Small intestine (tissue), 7 donors: Measurements from ENCODE around the gene USP28. TPM values are rescaled to one million over a fixed set of nuclear protein-coding genes. Genes with fewer than 3 reads are reported as not detected.
A peak's percentile ranks its signal among the peaks of the same experiment; 100 is the strongest.

Source experiments
- DNase-seq, 2 donors: peaks; one replicate each; pipeline versions ENCODE4 v3.0.0 to v3.0.0-alpha.2; 2013
- FAIRE-seq: peaks from 2 replicates; lab custom pipeline; 2012; peaks lifted over from hg19 to GRCh38; lab: Jason Lieb, UNC
- H3K27ac ChIP-seq, 3 donors: one replicate each; pipeline ENCODE4 v1.5.1; 2013; ENCODE audit warnings: low read length in 2 of 3, mild to moderate bottlenecking in 2 of 3, control low read depth in 1 of 3, inconsistent platforms in 1 of 3, low read depth in 1 of 3, moderate library complexity in 1 of 3
- H3K27me3 ChIP-seq, 3 donors: one replicate each; pipeline ENCODE4 v1.6.1; 2013; ENCODE audit warnings: low read length in 3 of 3, inconsistent platforms in 1 of 3; ENCODE audit not compliant: control insufficient read depth in 3 of 3, insufficient read depth in 3 of 3
- H3K36me3 ChIP-seq, 3 donors: one replicate each; pipeline ENCODE4 v1.6.1; 2013; ENCODE audit warnings: low read length in 3 of 3, inconsistent platforms in 1 of 3, low read depth in 1 of 3, mild to moderate bottlenecking in 1 of 3, moderate library complexity in 1 of 3; ENCODE audit not compliant: control insufficient read depth in 3 of 3, insufficient read depth in 2 of 3
- H3K4me1 ChIP-seq, 3 donors: one replicate each; pipeline ENCODE4 v1.6.1; 2013; ENCODE audit warnings: low read length in 2 of 3, inconsistent platforms in 1 of 3, low read depth in 1 of 3, mild to moderate bottlenecking in 1 of 3, moderate library complexity in 1 of 3; ENCODE audit not compliant: control insufficient read depth in 3 of 3, insufficient read depth in 2 of 3
- H3K4me3 ChIP-seq, 3 donors: one replicate each; pipeline ENCODE4 v1.5.1; 2013; ENCODE audit warnings: low read length in 3 of 3, control low read depth in 1 of 3, inconsistent platforms in 1 of 3, low read depth in 1 of 3, mild to moderate bottlenecking in 1 of 3, moderate library complexity in 1 of 3
- H3K9me3 ChIP-seq, 2 donors: one replicate each; pipeline ENCODE4 v1.6.1; 2013; ENCODE audit warnings: low read depth in 1 of 2, low read length in 1 of 2; ENCODE audit not compliant: control insufficient read depth in 2 of 2, insufficient read depth in 1 of 2
- WGBS, 3 donors: extraction: QIAGEN DNeasy Blood & Tissue Kit; methylation state at CpG; one replicate each; pipeline ENCODE4 v1.1.7; 2013; 5-methylcytosine and 5-hydroxymethylcytosine counted together
- polyA plus RNA-seq, 4 donors: library from polyadenylated mRNA; stranded (reverse) in 3 of 4; unstranded in 1 of 4; fragments of 200-250 nt in 3 of 4; fragments of 120-200 nt in 1 of 4; gene quantifications; one replicate each; pipeline versions ENCODE4 v1.2.1 to v1.2.3, GENCODE V29; 2013
- donor health status: healthy with polysubstance abuse.
- donor health status: control.
- donor health status: control.
- donor health status: Bipolar disorder and iron deficiency.
- donor health status: healthy.

USP28 gene
- polyA plus RNA-seq, 4 donors = 5.1 to 28.9 (median 8.3) TPM

DNA sequence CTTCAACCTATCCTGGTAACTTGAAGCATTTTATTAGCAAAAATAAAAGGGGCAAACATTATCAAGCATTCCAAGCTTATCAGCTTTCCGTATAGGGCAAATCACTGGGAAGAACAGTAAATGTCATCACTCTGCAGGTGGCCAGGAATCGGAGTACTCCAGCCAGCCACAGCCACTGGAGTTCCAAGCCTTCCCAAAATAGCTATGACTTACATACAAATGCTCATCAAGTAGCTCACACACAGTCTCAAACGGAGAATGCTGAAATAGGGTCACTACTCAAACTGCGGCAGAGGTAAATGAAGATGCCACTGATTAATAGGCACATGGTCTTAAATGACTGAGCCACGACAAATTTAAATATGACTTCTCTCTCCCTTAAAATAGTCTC, 2.1 kb downstream of the USP28 start:
- no peak for FAIRE-seq
- H3K27me3 ChIP-seq = no peaks in the 10 kb centered on the region
- no peak overlapping the region for H3K27ac ChIP-seq
- peak in 1 of 2 donors; percentile 10 for DNase-seq
- H3K9me3 ChIP-seq = no peaks in the 10 kb centered on the region
- 41 to 51% (median 50%) methylated on average over 5 of the region's 5 CpGs for WGBS, 3 donors
- peaks cover 0 to 6% (median 0%) of the 10 kb centered on the region in 3 donors for H3K36me3 ChIP-seq
- H3K4me3 ChIP-seq = no peak overlapping the region
- peaks cover 0 to 10% (median 0%) of the 10 kb centered on the region in 3 donors for H3K4me1 ChIP-seq

DNA sequence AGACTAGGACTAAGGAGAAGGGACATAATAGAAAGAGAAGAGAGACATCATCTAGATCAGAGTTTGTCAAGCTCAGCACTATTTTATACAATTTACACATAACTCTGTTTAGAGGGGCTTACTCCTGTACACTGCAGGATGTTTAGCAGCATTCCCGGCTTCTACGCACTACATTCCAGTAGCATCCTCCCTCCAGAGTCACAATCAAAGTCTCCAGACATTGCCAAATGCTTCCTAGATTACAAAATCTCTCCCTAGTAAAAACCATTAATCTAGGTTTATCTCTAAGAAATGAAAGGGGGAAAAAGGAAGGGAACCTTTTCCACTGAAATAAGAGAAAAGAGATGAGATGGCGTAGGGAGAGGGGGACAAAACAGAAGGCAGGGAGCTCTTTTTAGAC, 4.0 kb downstream of the USP28 start:
- FAIRE-seq (no peak), DNase-seq (no peak)
- Histone ChIP-seq H3K27me3 (no peaks in the 10 kb centered on the region), H3K4me3 (no peak overlapping the region), H3K9me3 (no peaks in the 10 kb centered on the region), H3K27ac (no peak overlapping the region), H3K4me1 (peaks cover 0 to 10% (median 0%) of the 10 kb centered on the region in 3 donors), H3K36me3 (peaks cover 0 to 6% (median 0%) of the 10 kb centered on the region in 3 donors)
- 85 to 97% (median 95%) methylated on average over 3 of the region's 3 CpGs for WGBS, 3 donors

DNA sequence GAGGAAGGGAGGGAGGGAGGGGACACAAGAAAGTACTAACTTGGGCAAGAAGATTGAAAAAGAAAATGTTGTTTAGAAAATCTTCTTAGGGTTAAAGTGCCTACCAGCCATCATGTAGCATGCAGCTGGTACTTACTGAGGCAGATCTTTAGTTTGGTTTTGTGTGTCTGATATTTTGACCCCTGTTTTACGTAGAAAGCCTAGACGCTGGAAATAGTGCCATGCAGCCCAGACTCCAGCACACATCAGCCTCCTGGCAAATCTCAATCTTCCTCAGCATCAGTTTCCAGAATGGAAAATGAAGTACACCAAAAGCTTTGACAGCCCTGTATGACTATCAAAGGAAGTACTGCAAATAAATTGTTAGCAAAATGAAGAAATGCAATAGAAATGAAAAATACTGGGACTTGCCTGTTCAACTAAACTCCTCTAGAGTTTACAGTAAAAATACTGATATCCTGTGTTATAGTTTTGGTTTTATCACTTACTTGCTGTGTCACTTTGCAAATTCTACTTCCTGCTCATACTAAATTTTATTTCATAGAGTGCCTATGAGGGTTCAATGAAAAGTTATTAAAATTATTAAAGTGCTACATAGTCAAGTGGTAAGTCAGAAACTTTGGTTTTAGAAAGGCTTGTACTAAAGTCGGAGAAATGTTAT, 7.4 kb downstream of the USP28 start:
- FAIRE-seq (no peak), DNase-seq (no peak)
- no peaks in the 10 kb centered on the region for H3K4me1 ChIP-seq
- 89 to 93% (median 91%) methylated on average over 3 of the region's 3 CpGs for WGBS, 3 donors
- H3K27ac ChIP-seq = no peak overlapping the region
- H3K27me3 ChIP-seq = no peaks in the 10 kb centered on the region
- no peaks in the 10 kb centered on the region for H3K9me3 ChIP-seq
- no peak overlapping the region for H3K4me3 ChIP-seq
- H3K36me3 ChIP-seq = peaks cover 0 to 8% (median 0%) of the 10 kb centered on the region in 3 donors

DNA sequence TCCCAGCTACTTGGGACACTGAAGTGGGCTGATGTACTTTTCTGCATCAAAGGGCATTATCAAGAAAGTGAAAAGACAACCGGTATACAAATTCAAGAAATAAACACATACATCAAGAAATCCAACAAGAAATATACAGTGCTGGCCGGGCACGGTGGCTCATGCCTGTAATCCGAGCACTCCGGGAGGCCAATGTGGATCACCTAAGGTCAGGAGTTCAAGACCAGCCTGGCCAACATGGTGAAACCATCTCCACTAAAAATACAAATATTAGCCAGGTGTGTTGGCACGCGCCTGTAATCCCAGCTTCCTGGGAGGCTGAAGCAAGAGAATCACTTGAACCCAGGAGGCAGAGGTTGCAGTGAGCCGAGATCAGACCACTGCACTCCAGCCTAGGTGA, 9.5 kb downstream of the USP28 start:
- Histone ChIP-seq H3K9me3 (no peaks in the 10 kb centered on the region), H3K4me1 (no peaks in the 10 kb centered on the region), H3K27me3 (no peaks in the 10 kb centered on the region), H3K27ac (no peak overlapping the region), H3K4me3 (no peak overlapping the region), H3K36me3 (peaks cover 0 to 8% (median 0%) of the 10 kb centered on the region in 3 donors)
- DNase-seq (no peak), FAIRE-seq (no peak)
- WGBS, 3 donors = 98% methylated on average over 8 of the region's 8 CpGs

DNA sequence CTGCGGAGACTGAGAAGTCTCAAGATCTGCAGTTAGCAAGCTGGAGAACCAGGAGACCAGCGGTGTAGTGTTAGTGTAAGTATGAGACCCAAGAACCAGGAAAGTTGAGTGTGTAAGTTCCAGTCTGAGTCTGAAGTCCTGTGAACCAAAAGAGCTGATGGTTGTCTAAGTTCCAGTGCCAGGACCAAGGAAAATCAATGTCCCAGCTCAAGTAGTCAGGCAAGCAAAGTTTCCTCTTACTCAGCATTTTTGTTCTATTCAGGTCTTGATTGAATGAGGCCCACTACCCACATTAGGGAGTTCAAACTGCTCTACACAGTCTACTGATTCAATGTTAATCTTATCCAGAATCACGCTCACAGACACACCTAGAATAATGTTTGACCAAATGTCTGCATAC, 11.0 kb downstream of the USP28 start:
- Histone ChIP-seq H3K9me3 (no peaks in the 10 kb centered on the region), H3K27me3 (no peaks in the 10 kb centered on the region), H3K36me3 (peaks cover 0 to 10% (median 0%) of the 10 kb centered on the region in 3 donors), H3K4me1 (peaks cover 0 to 4% (median 0%) of the 10 kb centered on the region in 3 donors), H3K27ac (no peak overlapping the region), H3K4me3 (no peak overlapping the region)
- 89 to 95% (median 94%) methylated on average over 3 of the region's 3 CpGs for WGBS, 3 donors
- FAIRE-seq (no peak), DNase-seq (no peak)

DNA sequence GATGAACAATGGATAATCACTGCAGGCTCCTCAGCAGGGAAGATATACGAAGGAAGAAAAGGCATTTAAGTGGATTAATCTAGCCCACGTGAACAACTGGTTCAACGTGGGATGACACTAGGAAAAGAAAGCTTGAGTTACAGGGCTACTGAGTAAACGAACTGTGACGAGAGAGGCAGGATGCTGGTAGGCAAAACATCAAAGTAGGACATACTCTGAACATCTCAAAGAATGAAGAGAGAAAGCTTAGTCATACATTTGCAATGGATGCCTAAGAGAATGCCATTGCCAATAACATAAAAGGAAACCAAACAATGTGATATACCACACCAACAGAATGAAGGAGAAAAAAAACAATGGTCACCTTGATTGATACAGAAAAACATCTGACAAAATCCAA, 12.9 kb downstream of the USP28 start:
- FAIRE-seq = no peak
- 68 to 89% (median 78%) methylated on average over 5 of the region's 5 CpGs for WGBS, 3 donors

DNA sequence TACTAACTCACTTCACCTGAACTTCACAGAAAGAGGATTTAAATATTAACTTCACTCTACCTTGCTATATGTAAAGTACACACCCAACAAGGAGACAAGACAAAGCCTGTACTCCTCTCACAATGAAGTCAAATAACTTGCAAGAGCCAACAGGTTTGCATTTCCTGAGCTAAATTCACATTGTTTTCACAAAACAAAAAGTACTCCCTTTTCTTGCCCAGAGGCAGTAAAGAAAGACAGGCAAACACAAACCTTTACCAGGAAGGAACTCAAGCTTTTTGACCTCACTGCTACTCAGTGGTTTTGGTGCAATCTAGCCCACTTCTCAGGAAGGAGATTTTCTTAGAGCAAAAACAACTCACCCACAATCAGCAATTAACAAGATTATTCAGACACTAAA, 15.7 kb downstream of the USP28 start:
- Histone ChIP-seq H3K27ac (no peak overlapping the region), H3K9me3 (no peaks in the 10 kb centered on the region), H3K27me3 (no peaks in the 10 kb centered on the region), H3K36me3 (peaks cover 0 to 2% (median 0%) of the 10 kb centered on the region in 3 donors), H3K4me1 (peaks cover 0 to 4% (median 0%) of the 10 kb centered on the region in 3 donors), H3K4me3 (no peak overlapping the region)
- DNase-seq = no peak
- no peak for FAIRE-seq

More for the DNA sequence above, 12.9 kb downstream of the USP28 start:
- H3K27ac ChIP-seq = no peak overlapping the region
- no peak for DNase-seq
- peaks cover 0 to 4% (median 0%) of the 10 kb centered on the region in 3 donors for H3K36me3 ChIP-seq
- no peaks in the 10 kb centered on the region for H3K9me3 ChIP-seq
- H3K4me1 ChIP-seq = peaks cover 0 to 4% (median 0%) of the 10 kb centered on the region in 3 donors
- H3K27me3 ChIP-seq = no peaks in the 10 kb centered on the region
- no peak overlapping the region for H3K4me3 ChIP-seq

DNA sequence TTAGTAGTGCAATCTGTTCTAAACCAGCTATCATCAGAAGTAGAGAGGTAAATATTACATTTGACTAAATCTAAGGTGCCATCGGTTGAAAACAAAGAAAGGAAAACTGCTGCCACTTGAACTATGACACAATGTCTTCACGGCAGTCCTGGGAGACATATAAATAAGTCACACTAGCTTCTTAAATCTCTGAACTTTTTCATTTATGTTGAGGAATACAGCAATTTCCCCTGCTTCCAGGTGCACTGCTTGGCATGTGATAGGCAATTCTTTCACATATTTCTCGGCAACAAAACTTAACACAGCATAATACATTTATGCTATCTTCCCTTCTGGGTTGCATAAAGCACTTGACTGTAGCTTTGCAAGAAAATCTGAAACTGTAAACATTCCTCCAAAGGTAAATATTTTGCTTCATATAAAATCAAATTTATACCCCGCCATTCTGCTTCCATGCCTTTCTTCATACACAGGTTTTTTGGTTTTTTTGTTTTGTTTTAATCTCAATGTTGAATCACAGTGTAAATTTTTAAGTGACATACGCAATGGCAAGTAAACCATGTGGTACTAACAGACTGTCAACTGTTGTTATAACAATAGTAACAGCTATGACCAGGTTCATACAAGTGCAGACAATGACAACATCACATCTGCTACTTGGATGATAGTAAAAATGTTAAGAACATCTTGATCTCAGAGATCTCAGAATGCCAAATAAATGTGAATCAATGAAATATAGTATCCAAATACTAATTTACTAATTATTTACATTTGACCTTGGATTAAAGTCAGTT, 18.2 kb downstream of the USP28 start:
- Histone ChIP-seq H3K4me3 (no peak overlapping the region), H3K27me3 (no peaks in the 10 kb centered on the region), H3K27ac (no peak overlapping the region), H3K36me3 (peaks cover 0 to 8% (median 0%) of the 10 kb centered on the region in 3 donors), H3K9me3 (no peaks in the 10 kb centered on the region), H3K4me1 (peaks cover 0 to 4% (median 0%) of the 10 kb centered on the region in 3 donors)
- WGBS, 3 donors = 75 to 79% (median 76%) methylated on average over 5 of the region's 5 CpGs
- FAIRE-seq = no peak
- DNase-seq = no peak
